Peyer's patch (tissue), 4 donors: ENCODE data around the gene PRKAR1B. TPM values are rescaled to one million over a fixed set of nuclear protein-coding genes. Genes with fewer than 3 reads are reported as not detected.

ENCODE experiments used
- DNase-seq, 3 donors: peaks; one replicate each; pipeline ENCODE4 v3.0.0-alpha.2; 2017 to 2019
- H3K27ac ChIP-seq, 4 donors: fragments of 200-600 bp; sonication (generic); one replicate each; pipeline ENCODE4 v1.5.1; 2016 to 2019
- H3K27me3 ChIP-seq, 2 donors: fragments of 200-600 bp; sonication (generic); one replicate each; pipeline ENCODE4 v1.5.1; 2019
- H3K36me3 ChIP-seq, 3 donors: fragments of 200-600 bp; sonication (generic); one replicate each; pipeline ENCODE4 v1.5.1; 2016 to 2019
- H3K4me1 ChIP-seq, 4 donors: fragments of 200-600 bp; sonication (generic); one replicate each; pipeline ENCODE4 v1.5.1; 2016 to 2019
- H3K4me3 ChIP-seq, 4 donors: fragments of 200-600 bp; sonication (generic); 1 replicate in 3 of 4; 2 replicates in 1 of 4; pipeline ENCODE4 v1.5.1; 2016 to 2019; ENCODE audit warnings: mild to moderate bottlenecking in 1 of 4
- H3K9me3 ChIP-seq, 4 donors: fragments of 200-600 bp; sonication (generic); one replicate each; pipeline ENCODE4 v1.5.1; 2016 to 2019; ENCODE audit warnings: mild to moderate bottlenecking in 1 of 4
- CTCF ChIP-seq, 6 experiments: fragments of 450-650 bp in 4 of 6; fragments of 200-600 bp in 2 of 6; sonication (generic) in 1 of 6; IDR thresholded peaks; one replicate each; pipeline ENCODE4 v1.5.1; 2017 to 2019; ENCODE audit warnings: antibody characterized with exemption in 6 of 6, mild to moderate bottlenecking in 3 of 6, moderate library complexity in 1 of 6
- POLR2A ChIP-seq, 2 donors: fragments of 450-650 bp; IDR thresholded peaks; one replicate each; pipeline ENCODE4 v1.5.1; 2017; ENCODE audit warnings: antibody characterized with exemption in 2 of 2, mild to moderate bottlenecking in 2 of 2, moderate library complexity in 2 of 2
- total RNA-seq, 4 donors: library from RNA; depleted of rRNA; stranded (reverse); fragments of >200 nt; gene quantifications; one replicate each; pipeline ENCODE4 v1.1.0, GENCODE V29; 2016

PRKAR1B gene
- 10 to 100 TPM; 13.0 to 42.9 (median 17.0) TPM for total RNA-seq

- Histone ChIP-seq H3K9me3 (no peaks in the 10 kb centered on the region), H3K36me3 (peaks cover 0 to 5% (median 0%) of the 10 kb centered on the region in 3 donors), H3K27me3 (no peaks in the 10 kb centered on the region), H3K4me1 (peaks cover 0 to 35% (median 9%) of the 10 kb centered on the region in 4 donors), H3K27ac (peak within 1 kb of the TSS; percentile 38 to 78 (median 77)), H3K4me3 (peak within 1 kb of the TSS; percentile 90 to 100 (median 98))
- no peak for TF ChIP-seq POLR2A (IDR thresholded peaks at IDR 0.05)
- peak; percentile 42 to 67 (median 64) for DNase-seq
These were observed at the start of gene PRKAR1B for GRCh38 chr7:727104-727805. Gene PRKAR1B (minus strand): TSS chr7:727281. CDS start chr7:711505, 15,776 bp downstream.

- H3K27ac ChIP-seq, result no peak overlapping the region
- TF ChIP-seq POLR2A (IDR thresholded peaks at IDR 0.05) (no peak), CTCF (IDR thresholded peaks at IDR 0.05) (no peak)
- H3K9me3 ChIP-seq, result no peaks in the 10 kb centered on the region
- H3K4me1 ChIP-seq, result peaks cover 0 to 11% (median 0%) of the 10 kb centered on the region in 4 donors
- DNase-seq, result no peak
- H3K36me3 ChIP-seq, result peaks cover 0 to 70% (median 0%) of the 10 kb centered on the region in 3 donors
- H3K4me3 ChIP-seq, result no peak overlapping the region
- no peaks in the 10 kb centered on the region for H3K27me3 ChIP-seq
These were observed 49.3 kb upstream of the PRKAR1B start for GRCh38 chr7:776381-776780.

GRCh38 chr7:774161-775109 lies 47.4 kb upstream of the PRKAR1B start:
- DNase-seq, result peak; percentile 32 to 82 (median 76)
- TF ChIP-seq POLR2A (IDR thresholded peaks at IDR 0.05) (no peak), CTCF (IDR thresholded peaks at IDR 0.05) (peak; percentile 63 to 97 (median 91))
- no peaks in the 10 kb centered on the region for H3K27me3 ChIP-seq
- H3K4me1 ChIP-seq, result peaks cover 0 to 22% (median 3%) of the 10 kb centered on the region in 4 donors
- peaks cover 0 to 58% (median 0%) of the 10 kb centered on the region in 3 donors for H3K36me3 ChIP-seq
- H3K27ac ChIP-seq, result no peak overlapping the region
- no peak overlapping the region for H3K4me3 ChIP-seq
- no peaks in the 10 kb centered on the region for H3K9me3 ChIP-seq

GRCh38 chr7:773622-773915 lies 46.5 kb upstream of the PRKAR1B start:
- Histone ChIP-seq H3K9me3 (no peaks in the 10 kb centered on the region), H3K4me3 (no peak overlapping the region), H3K27me3 (no peaks in the 10 kb centered on the region), H3K4me1 (peaks cover 0 to 26% (median 3%) of the 10 kb centered on the region in 4 donors), H3K27ac (no peak overlapping the region), H3K36me3 (peaks cover 0 to 56% (median 0%) of the 10 kb centered on the region in 3 donors)
- TF ChIP-seq CTCF (IDR thresholded peaks at IDR 0.05) (no peak), POLR2A (IDR thresholded peaks at IDR 0.05) (no peak)
- DNase-seq, result no peak

- H3K27me3 ChIP-seq, result no peaks in the 10 kb centered on the region
- no peaks in the 10 kb centered on the region for H3K9me3 ChIP-seq
- no peak overlapping the region for H3K27ac ChIP-seq
- no peak for DNase-seq
- H3K4me3 ChIP-seq, result no peak overlapping the region
- H3K4me1 ChIP-seq, result peaks cover 0 to 26% (median 3%) of the 10 kb centered on the region in 4 donors
- H3K36me3 ChIP-seq, result peaks cover 0 to 50% (median 0%) of the 10 kb centered on the region in 3 donors
- TF ChIP-seq CTCF (IDR thresholded peaks at IDR 0.05) (no peak), POLR2A (IDR thresholded peaks at IDR 0.05) (no peak)
These were observed 46.0 kb upstream of the PRKAR1B start for GRCh38 chr7:772861-773621.
